Erythroblast (primary cell): Measurements from ENCODE around the gene TPCN2.

ENCODE experiments used
- GATA1 ChIP-seq: IDR thresholded peaks from 2 replicates; pipeline ENCODE4 v1.6.1; 2011; ENCODE audit warnings: low read depth, mild to moderate bottlenecking, control low read depth, low read length, moderate library complexity
- POLR2A ChIP-seq: IDR thresholded peaks from 2 replicates; pipeline ENCODE4 v1.6.1; 2011; ENCODE audit warnings: mild to moderate bottlenecking, low read length

DNA sequence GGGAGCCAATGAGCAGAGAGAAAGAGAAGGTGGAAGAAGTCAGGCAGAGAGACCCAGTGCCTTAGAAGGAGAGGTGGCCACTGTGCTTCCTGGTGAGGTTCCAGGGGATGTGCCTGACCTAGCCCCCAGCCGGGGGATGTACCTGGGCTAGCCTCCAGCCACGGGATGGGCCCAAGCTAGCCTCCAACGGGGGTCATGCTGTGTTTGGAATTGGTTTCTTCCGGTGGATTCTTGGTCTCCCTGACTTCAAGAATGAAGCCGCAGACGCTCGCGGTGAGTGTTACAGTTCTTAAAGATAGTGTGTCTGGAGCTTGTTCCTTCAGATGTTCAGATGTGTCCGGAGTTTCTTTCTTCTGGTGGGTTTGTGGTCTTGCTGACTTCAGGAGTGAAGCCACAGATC is 100.1 kb downstream of the TPCN2 start:
- TF ChIP-seq POLR2A (no peak), GATA1 (no peak)
